Stimulated activated CD8-positive, alpha-beta memory T cell treated with anti-CD3 and anti-CD28 coated beads, Interleukin-2, amount 100 ng/mL, for 1 hour (primary cell): ENCODE data around the gene PRTN3.
A peak's percentile ranks its signal among the peaks of the same experiment; 100 is the strongest.
"Not testable (repeated sequence)": the region's sequence is repeated elsewhere in the genome, so short reads cannot be mapped to it uniquely, and the experiment has no call there.

Experiments
- DNase-seq, 2 donors: peaks; one replicate each; pipeline ENCODE4 v3.0.0-alpha.2; 2020; ENCODE audit warnings: low read depth in 2 of 2

PRTN3 gene

GRCh38 chr19:845707-846521 is 5.1 kb downstream of the PRTN3 start:
- DNase-seq = no peak

GRCh38 chr19:848386-848921 is 7.7 kb downstream of the PRTN3 start:
- no peak for DNase-seq

GRCh38 chr19:849195-849594 is 8.4 kb downstream of the PRTN3 start:
- DNase-seq = not testable (repeated sequence)

DNA sequence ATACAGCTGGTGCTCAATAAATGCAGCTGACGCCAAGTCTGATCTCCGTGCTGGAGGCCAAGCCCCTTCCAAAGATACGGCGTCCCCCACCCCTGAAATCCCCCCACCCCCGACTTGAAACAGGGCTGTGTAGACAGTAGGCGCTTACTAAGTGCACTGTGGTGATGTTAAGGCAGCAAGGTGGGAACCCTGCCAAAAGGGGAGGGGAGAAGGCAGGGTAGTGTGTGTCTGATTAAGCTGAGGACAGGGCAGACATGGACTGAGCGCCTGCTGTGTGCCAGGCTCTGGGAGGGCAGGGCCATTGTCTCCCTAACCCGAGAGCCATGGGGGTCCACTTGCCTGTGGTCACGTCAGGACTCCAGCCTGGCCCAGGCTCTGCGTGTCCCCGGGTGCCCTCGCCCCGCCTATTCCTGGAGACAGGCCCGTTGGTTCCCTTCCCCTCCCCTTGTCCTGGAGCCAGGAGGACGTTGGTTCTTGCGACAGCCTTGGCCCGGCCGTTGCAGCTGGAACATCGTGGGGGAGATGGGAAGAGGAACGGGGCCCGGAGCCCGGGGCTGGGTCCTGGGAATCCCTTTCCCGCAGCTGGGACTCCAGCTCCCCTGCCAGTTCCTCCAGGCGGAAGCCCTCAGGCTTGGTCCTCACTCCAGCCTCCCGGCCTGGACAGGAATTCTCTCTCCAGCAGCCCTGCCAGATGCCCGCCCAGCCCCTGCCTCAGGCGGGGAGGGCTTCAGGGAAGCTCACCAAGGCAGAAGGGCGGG is 9.6 kb downstream of the PRTN3 start:
- no peak for DNase-seq

DNA sequence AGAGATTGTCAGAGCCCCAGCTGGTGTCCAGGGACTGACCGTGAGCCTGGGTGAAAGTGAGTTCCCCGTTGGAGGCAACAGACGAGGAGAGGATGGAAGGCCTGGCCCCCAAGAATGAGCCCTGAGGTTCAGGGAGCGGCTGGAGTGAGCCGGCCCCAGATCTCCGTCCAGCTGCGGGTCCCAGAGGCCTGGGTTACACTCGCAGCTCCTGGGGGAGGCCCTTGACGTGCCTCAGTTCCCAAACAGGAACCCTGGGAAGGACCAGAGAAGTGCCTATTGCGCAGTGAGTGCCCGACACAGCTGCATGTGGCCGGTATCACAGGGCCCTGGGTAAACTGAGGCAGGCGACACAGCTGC is 10.2 kb downstream of the PRTN3 start:
- no peak for DNase-seq

GRCh38 chr19:852136-853013 is 11.6 kb downstream of the PRTN3 start, which contains the start of gene ELANE:
ELANE (plus strand) TSS chr19:852303; CDS start chr19:852329, 26 bp downstream.
- no peak for DNase-seq

DNA sequence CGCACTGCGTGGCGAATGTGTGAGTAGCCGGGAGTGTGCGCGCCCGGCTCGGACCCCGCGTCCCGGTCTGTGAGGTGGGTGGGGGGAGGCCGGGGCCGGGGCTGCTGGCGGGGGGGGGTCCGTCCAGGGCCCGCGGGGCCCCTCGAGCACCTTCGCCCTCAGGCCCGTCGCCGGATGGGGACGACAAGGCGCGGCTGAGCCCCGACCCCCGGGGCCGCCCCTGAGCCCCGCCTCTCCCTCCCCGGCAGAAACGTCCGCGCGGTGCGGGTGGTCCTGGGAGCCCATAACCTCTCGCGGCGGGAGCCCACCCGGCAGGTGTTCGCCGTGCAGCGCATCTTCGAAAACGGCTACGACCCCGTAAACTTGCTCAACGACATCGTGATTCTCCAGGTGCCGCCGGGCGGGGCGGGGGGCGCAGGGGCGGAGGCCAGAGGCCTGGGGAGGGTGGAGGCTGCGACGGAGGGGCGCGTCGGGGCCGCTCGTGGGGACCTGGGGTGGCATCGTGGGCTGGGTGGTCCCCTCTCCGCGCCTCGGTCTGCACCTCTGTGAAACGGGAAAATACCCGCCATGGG is 12.3 kb downstream of the PRTN3 start:
- no peak for DNase-seq

GRCh38 chr19:853614-854220 is 12.9 kb downstream of the PRTN3 start:
- DNase-seq = not testable (repeated sequence)

DNA sequence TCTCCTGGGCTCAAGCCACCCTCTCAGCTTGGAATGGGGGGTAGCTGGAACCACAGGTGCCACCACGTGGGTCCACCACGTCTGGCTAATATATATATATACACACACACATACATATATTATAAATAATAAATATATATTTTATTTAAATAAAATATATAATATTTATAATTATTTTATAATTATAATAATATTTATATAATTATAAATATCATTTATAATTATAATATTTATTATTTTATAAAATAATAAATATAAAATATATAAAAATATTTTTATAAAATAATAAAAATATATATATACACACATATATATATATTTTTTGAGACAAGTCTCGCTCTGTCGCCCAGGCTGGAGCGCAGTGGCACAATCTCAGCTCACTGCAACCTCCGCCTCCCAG is 13.8 kb downstream of the PRTN3 start:
- no peak for DNase-seq

- DNase-seq = no peak
These were observed 14.3 kb downstream of the PRTN3 start for GRCh38 chr19:855142-855541.

GRCh38 chr19:855566-856120 is 14.8 kb downstream of the PRTN3 start:
- no peak for DNase-seq

- DNase-seq = no peak
These were observed 17.5 kb downstream of the PRTN3 start for GRCh38 chr19:858284-858683.

GRCh38 chr19:858868-859843 is 18.4 kb downstream of the PRTN3 start, which contains the start of gene CFD:
CFD (plus strand) TSS chr19:859664; CDS start chr19:859690, 26 bp downstream.
- no peak for DNase-seq

DNA sequence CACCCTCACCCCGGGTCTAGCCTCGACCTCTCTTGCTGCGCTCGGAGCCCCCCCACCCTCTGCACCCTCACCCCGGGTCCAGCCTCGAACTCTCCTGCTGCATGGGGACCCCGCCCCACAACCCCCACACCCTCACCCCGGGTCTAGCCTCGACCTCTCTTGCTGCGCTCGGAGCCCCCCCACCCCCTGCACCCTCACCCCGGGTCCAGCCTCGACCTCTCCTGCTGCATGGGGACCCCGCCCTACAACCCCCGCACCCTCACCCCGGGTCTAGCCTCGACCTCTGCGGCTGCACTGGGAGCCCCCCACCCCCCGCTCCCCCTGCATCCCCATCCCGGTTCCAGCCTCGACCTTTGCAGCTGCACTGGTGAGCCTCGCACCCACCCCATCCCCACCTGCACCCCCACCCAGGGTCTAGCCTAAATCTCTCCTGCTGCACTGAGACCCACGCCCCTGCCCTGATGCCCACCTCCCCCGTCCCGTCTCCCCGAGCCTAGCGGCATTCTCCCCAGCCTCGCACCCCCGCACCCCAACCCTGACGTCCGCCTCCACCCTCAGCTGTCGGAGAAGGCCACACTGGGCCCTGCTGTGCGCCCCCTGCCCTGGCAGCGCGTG is 20.4 kb downstream of the PRTN3 start:
- DNase-seq = no peak

GRCh38 chr19:861756-862580 is 21.2 kb downstream of the PRTN3 start:
- DNase-seq = peak; percentile 33 to 51

DNA sequence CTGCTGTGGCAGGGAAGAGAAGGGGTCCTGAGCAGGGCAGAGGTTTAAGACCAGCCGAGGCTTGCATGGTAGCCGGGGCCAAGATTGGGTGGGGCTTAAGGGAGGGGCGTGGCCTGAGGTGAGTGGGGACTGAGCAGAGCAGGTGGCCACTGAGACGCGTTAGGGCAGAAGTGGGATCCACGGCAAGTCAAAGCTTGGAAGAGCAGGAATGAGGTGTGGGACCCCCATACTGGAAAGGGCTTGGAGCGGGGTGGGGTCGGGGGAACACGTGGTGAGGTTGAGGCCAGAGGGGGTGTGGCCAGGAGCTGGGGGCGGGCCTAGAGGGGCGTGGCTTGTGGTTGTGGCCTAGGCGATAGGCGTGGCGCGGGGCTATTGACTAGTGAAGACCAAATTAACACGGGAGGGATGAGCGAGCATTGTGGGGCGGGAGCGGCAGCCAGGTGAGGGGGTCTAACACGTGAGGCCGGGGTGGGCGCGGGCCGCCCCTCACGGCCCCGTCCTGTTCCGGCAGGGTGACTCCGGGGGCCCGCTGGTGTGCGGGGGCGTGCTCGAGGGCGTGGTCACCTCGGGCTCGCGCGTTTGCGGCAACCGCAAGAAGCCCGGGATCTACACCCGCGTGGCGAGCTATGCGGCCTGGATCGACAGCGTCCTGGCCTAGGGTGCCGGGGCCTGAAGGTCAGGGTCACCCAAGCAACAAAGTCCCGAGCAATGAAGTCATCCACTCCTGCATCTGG is 21.9 kb downstream of the PRTN3 start:
- peak; percentile 56 to 69 for DNase-seq

DNA sequence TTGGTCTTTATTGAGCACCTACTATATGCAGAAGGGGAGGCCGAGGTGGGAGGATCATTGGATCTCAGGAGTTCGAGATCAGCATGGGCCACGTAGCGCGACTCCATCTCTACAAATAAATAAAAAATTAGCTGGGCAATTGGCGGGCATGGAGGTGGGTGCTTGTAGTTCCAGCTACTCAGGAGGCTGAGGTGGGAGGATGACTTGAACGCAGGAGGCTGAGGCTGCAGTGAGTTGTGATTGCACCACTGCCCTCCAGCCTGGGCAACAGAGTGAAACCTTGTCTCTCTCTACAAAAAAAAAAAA is 22.5 kb downstream of the PRTN3 start:
- no peak for DNase-seq
